NOMO-1 (cell line): ENCODE results near the gene SRRM1.
"Not testable (repeated sequence)": the region's sequence is repeated elsewhere in the genome, so short reads cannot be mapped to it uniquely, and the experiment has no call there.

Source experiments
- DNase-seq, 2 experiments: peaks; one replicate each; lab custom pipeline; 2025; ENCODE audit not compliant: unreplicated experiment in 2 of 2; lab: John Stamatoyannopoulos, UW

SRRM1 gene

GRCh38 chr1:24693827-24694379, 50.8 kb downstream of the SRRM1 start:
- DNase-seq: no peak

GRCh38 chr1:24694380-24694843, 51.3 kb downstream of the SRRM1 start:
- DNase-seq: peak in 1 of 2 experiments; percentile 29

- no peak for DNase-seq
These were observed 52.3 kb downstream of the SRRM1 start for GRCh38 chr1:24695202-24695974.

GRCh38 chr1:24696041-24696755, 53.1 kb downstream of the SRRM1 start:
- no peak for DNase-seq

- DNase-seq: no peak
These were observed 53.7 kb downstream of the SRRM1 start for GRCh38 chr1:24696756-24697330.

GRCh38 chr1:24697453-24698001, 54.4 kb downstream of the SRRM1 start:
- not testable (repeated sequence) for DNase-seq

- not testable (repeated sequence) for DNase-seq
These were observed 55.2 kb downstream of the SRRM1 start for GRCh38 chr1:24698326-24698725.

GRCh38 chr1:24699628-24700027, 56.5 kb downstream of the SRRM1 start:
- no peak for DNase-seq

- DNase-seq: no peak
These were observed 59.6 kb downstream of the SRRM1 start for GRCh38 chr1:24702511-24703293.

GRCh38 chr1:24704411-24705259, 61.5 kb downstream of the SRRM1 start:
- no peak for DNase-seq

- peak; percentile 27 to 58 for DNase-seq
These were observed 62.4 kb downstream of the SRRM1 start for GRCh38 chr1:24705260-24706073.

- not testable (repeated sequence) for DNase-seq
These were observed 62.9 kb downstream of the SRRM1 start for GRCh38 chr1:24706074-24706389.

- DNase-seq: no peak
These were observed 64.6 kb downstream of the SRRM1 start for GRCh38 chr1:24707687-24708086.

- DNase-seq: peak; percentile 87 to 94
These were observed 65.8 kb downstream of the SRRM1 start for GRCh38 chr1:24708938-24709337.

- peak in 1 of 2 experiments; percentile 14 for DNase-seq
These were observed 66.8 kb downstream of the SRRM1 start for GRCh38 chr1:24709791-24710441.

- DNase-seq: no peak
These were observed 68.2 kb downstream of the SRRM1 start for GRCh38 chr1:24711329-24711728.

GRCh38 chr1:24713176-24713575, 70.1 kb downstream of the SRRM1 start:
- no peak for DNase-seq

GRCh38 chr1:24713736-24714135, 70.6 kb downstream of the SRRM1 start:
- no peak for DNase-seq
